Tibial nerve (tissue), 4 donors: Measurements from ENCODE around the gene PDE1C. TPM values are rescaled to one million over a fixed set of nuclear protein-coding genes. Genes with fewer than 3 reads are reported as not detected.

Experiments
- DNase-seq, 2 donors: peaks; one replicate each; pipeline ENCODE4 v3.0.0-alpha.2; 2019; ENCODE audit warnings: low spot score in 2 of 2
- H3K27ac ChIP-seq, 4 donors: fragments of 200-600 bp; sonication (generic) in 3 of 4; one replicate each; pipeline ENCODE4 v1.5.1; 2017 to 2019; ENCODE audit warnings: mild to moderate bottlenecking in 1 of 4
- H3K27me3 ChIP-seq, 2 donors: fragments of 200-600 bp; sonication (generic) in 1 of 2; one replicate each; pipeline versions ENCODE4 v1.5.1 to v1.6.0; 2017 to 2019
- H3K36me3 ChIP-seq, 3 donors: fragments of 200-600 bp; sonication (generic); one replicate each; pipeline ENCODE4 v1.5.1; 2018 to 2019
- H3K4me1 ChIP-seq, 4 donors: fragments of 200-600 bp; sonication (generic) in 3 of 4; one replicate each; pipeline ENCODE4 v1.5.1; 2017 to 2019
- H3K4me3 ChIP-seq, 4 donors: fragments of 200-600 bp; sonication (generic) in 3 of 4; one replicate each; pipeline ENCODE4 v1.5.1; 2017 to 2019; ENCODE audit warnings: mild to moderate bottlenecking in 1 of 4, moderate library complexity in 1 of 4
- H3K9me3 ChIP-seq, 4 donors: fragments of 200-600 bp; sonication (generic) in 3 of 4; one replicate each; pipeline ENCODE4 v1.5.1; 2017 to 2019
- CTCF ChIP-seq, 5 experiments: fragments of 200-600 bp in 3 of 5; fragments of 450-650 bp in 2 of 5; sonication (generic) in 3 of 5; IDR thresholded peaks; one replicate each; pipeline ENCODE4 v1.5.1; 2016 to 2019; ENCODE audit warnings: antibody characterized with exemption in 5 of 5, mild to moderate bottlenecking in 3 of 5, moderate library complexity in 2 of 5
- EP300 ChIP-seq, 2 donors: sonication (generic); formaldehyde crosslinking; IDR thresholded peaks; one replicate each; pipeline ENCODE4 v1.6.1; 2017; ENCODE audit warnings: antibody characterized with exemption in 2 of 2, mild to moderate bottlenecking in 1 of 2
- POLR2A ChIP-seq, 2 donors: fragments of 450-650 bp; IDR thresholded peaks; one replicate each; pipeline ENCODE4 v1.6.1; 2017; ENCODE audit warnings: antibody characterized with exemption in 2 of 2, mild to moderate bottlenecking in 2 of 2, moderate library complexity in 2 of 2
- WGBS, 2 donors: methylation state at CpG; one replicate each; pipeline ENCODE4 v1.1.5; 2018; 5-methylcytosine and 5-hydroxymethylcytosine counted together
- total RNA-seq, 4 donors: library from RNA; depleted of rRNA; stranded (reverse); fragments of >200 nt; gene quantifications; one replicate each; pipeline ENCODE4 v1.1.0, GENCODE V29; 2016

PDE1C gene
- total RNA-seq, 4 donors from 2014 or later, result 10.6 to 31.8 (median 20.7) TPM

GRCh38 chr7:31805209-31805818 lies 264.9 kb downstream of the PDE1C start:
- Histone ChIP-seq H3K9me3 (no peaks in the 10 kb centered on the region), H3K4me1 (no peaks in the 10 kb centered on the region), H3K36me3 (no peaks in the 10 kb centered on the region), H3K27ac (no peak overlapping the region), H3K4me3 (no peak overlapping the region), H3K27me3 (no peaks in the 10 kb centered on the region)
- WGBS, 2 donors, result 80 to 85% methylated on average over 2 of the region's 2 CpGs
- TF ChIP-seq EP300 (IDR thresholded peaks at IDR 0.05) (no peak), POLR2A (IDR thresholded peaks at IDR 0.05) (no peak), CTCF (IDR thresholded peaks at IDR 0.05) (no peak)
- DNase-seq, result no peak

DNA sequence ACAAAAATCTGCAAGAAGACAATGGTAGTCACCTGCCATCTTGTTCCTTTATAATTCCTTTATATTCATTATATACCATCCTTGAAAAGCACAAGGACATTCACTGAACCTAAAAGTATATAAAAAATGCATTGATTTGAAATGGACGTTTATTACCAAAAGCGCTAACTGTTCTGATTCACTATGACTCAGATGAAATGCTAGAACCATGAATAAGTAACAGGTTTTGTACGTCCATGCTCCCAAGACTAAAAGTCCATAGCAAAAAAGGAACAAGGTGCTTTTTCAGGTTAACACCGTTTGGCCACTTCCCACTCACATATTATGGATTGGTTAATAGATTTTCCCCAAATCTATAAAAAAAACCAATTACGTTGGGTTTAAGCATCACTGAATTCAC lies 273.8 kb downstream of the PDE1C start:
- TF ChIP-seq EP300 (IDR thresholded peaks at IDR 0.05), result no peak
- TF ChIP-seq CTCF (IDR thresholded peaks at IDR 0.05), result no peak
- no peak for TF ChIP-seq POLR2A (IDR thresholded peaks at IDR 0.05)
- H3K4me1 ChIP-seq, result no peaks in the 10 kb centered on the region

DNA sequence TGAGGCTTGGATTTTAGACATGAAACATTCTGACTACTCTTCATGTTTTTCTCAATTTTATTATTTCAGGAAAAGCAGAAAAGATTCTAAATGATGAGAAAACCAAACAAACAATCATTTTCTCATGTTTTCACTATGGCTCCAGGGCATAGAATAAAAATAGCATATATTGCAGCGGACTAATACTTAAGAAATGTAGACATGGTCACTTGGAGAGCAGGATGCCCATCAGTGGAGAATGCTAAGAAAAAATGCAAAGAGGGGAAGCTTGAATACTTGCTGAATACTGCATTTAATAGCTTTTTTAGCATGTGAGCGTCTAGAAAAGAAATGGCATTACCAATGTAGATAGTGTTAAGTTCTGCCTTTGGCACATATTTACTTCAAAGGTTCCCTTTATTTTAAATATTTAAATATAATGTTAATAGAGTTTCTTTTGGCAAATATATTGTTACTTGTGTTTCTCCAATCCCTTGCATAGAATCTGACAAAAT lies 275.3 kb downstream of the PDE1C start:
- TF ChIP-seq CTCF (IDR thresholded peaks at IDR 0.05), result no peak
- no peaks in the 10 kb centered on the region for H3K9me3 ChIP-seq
- no peaks in the 10 kb centered on the region for H3K4me1 ChIP-seq
- no peaks in the 10 kb centered on the region for H3K27me3 ChIP-seq
- H3K27ac ChIP-seq, result no peak overlapping the region
- DNase-seq, result no peak
- no peaks in the 10 kb centered on the region for H3K36me3 ChIP-seq
- no peak overlapping the region for H3K4me3 ChIP-seq
- 77 to 86% methylated on average over 2 of the region's 2 CpGs for WGBS, 2 donors

More for the DNA sequence above, 273.8 kb downstream of the PDE1C start:
- DNase-seq, result no peak
- 84 to 88% methylated on average over 5 of the region's 5 CpGs for WGBS, 2 donors
- no peak overlapping the region for H3K4me3 ChIP-seq
- H3K9me3 ChIP-seq, result no peaks in the 10 kb centered on the region
- H3K36me3 ChIP-seq, result no peaks in the 10 kb centered on the region
- H3K27me3 ChIP-seq, result no peaks in the 10 kb centered on the region
- no peak overlapping the region for H3K27ac ChIP-seq

DNA sequence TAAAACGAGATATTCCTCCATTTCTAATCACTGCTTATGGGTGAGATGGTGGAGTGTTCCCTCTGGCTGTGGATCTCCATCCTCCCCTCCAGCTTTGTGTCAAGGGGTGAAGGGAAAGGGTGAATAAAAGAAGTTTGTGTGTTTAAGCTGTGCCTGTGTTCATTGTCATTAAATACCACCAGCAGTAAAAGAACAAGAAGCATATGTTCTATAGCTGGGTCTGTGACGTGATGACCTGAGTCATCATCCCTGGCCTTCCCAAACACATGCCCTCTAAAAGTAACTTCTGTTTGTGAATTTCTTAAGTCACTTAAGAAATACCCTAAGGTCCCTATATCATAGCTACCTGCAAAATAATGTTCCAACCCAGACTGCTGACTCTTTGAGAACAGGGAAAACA lies 278.3 kb downstream of the PDE1C start:
- DNase-seq, result no peak
- Histone ChIP-seq H3K27me3 (no peaks in the 10 kb centered on the region), H3K4me3 (no peak overlapping the region), H3K36me3 (no peaks in the 10 kb centered on the region), H3K9me3 (no peaks in the 10 kb centered on the region), H3K27ac (no peak overlapping the region), H3K4me1 (peaks cover 0 to 7% (median 0%) of the 10 kb centered on the region in 4 donors)
- WGBS, 2 donors, result 80 to 88% methylated on average over 2 of the region's 2 CpGs
- TF ChIP-seq CTCF (IDR thresholded peaks at IDR 0.05) (no peak), POLR2A (IDR thresholded peaks at IDR 0.05) (no peak), EP300 (IDR thresholded peaks at IDR 0.05) (no peak)

DNA sequence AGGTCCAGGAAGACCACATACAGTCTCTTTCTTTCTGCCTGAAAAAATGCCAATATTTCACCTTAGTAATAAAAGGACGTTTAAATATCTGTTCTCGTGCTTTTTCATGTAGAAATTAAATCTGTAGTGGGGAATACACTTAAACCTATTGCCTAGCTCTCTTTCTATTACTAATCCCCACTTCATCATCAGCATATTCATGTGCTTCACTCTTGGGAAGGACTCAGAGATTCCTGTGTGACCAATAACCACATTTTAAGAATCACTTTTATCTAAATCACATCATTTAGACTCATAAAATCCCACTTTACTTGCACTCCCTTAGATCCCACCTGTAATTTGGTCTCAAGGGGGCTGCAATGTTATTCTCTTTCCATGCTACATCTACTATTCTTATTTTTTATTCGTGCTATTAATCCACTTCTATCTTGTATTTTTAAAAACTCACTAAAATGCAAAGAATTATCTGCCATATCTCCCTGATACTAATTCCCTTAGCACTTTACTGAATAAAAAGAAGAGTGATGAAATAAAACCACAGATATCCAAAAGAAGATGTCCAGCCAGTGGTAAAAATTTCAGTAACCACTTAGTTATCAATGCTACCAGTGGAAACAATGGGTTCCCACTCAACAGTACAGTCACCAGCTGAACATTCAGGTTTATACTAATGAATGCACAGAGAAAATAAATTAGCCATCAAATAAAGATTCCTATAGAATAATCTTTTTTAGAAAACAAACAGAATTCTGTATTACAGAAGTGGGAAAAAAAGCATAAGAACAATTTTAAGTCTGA lies 281.1 kb downstream of the PDE1C start:
- DNase-seq, result no peak
- H3K36me3 ChIP-seq, result no peaks in the 10 kb centered on the region
- no peaks in the 10 kb centered on the region for H3K9me3 ChIP-seq
- WGBS, 2 donors, result 41 to 65% methylated on average over 3 of the region's 3 CpGs
- H3K27ac ChIP-seq, result peak overlapping the region in 2 of 4 donors; percentile 26 to 66
- no peak for TF ChIP-seq CTCF (IDR thresholded peaks at IDR 0.05)
- TF ChIP-seq POLR2A (IDR thresholded peaks at IDR 0.05), result no peak
- TF ChIP-seq EP300 (IDR thresholded peaks at IDR 0.05), result no peak
- H3K4me1 ChIP-seq, result peaks cover 0 to 22% (median 3%) of the 10 kb centered on the region in 4 donors
- no peak overlapping the region for H3K4me3 ChIP-seq
- no peaks in the 10 kb centered on the region for H3K27me3 ChIP-seq
